ENCODE results near the gene SMG6. TPM values are rescaled to one million over a fixed set of nuclear protein-coding genes. Genes with fewer than 3 reads are reported as not detected.
A peak's percentile ranks its signal among the peaks of the same experiment; 100 is the strongest.

SMG6 gene
- total and polyA plus RNA-seq, 2 donors (not counting 3 experiments of a cell fraction or from before 2014, with no cell fraction given), result 40.1 to 42.2 TPM

- Histone ChIP-seq H3K9ac (replicated peaks; ENCODE audit: extremely low read depth, insufficient read depth, low read length) (peak overlapping the region; percentile 76), H3K27ac (ENCODE audit: insufficient read depth, low read depth, low read length) (peak overlapping the region; percentile 81), H2AFZ (ENCODE audit: low read depth, low read length) (no peak overlapping the region), H3K79me2 (ENCODE audit: control insufficient read depth, insufficient read depth, low read length) (no peaks in the 10 kb centered on the region), H3K27me3 (ENCODE audit: control insufficient read depth in 2 of 2, insufficient read depth in 2 of 2, low read length in 2 of 2) (no peaks in the 10 kb centered on the region), H3K9me3 (replicated peaks; ENCODE audit: control insufficient read depth, insufficient read depth, low read length) (no peaks in the 10 kb centered on the region), H3K4me2 (ENCODE audit: insufficient read depth, low read length) (peak overlapping the region; percentile 79), H4K20me1 (replicated peaks; ENCODE audit: control insufficient read depth, extremely low read depth, insufficient read depth, low read length) (no peaks in the 10 kb centered on the region), H3K9me1 (replicated peaks; ENCODE audit: control insufficient read depth, extremely low read depth, insufficient read depth, low read length) (no peaks in the 10 kb centered on the region), H3K4me3 (replicated peaks in 1 of 3; ENCODE audit: insufficient read depth in 1 of 3, low read depth in 1 of 3, low read length in 3 of 3) (peak overlapping the region in 1 of 3 experiments; percentile 12), H3K4me1 (ENCODE audit: control insufficient read depth, extremely low read depth, insufficient read depth, low read length) (peaks cover 46% of the 10 kb centered on the region), H3K36me3 (ENCODE audit: control insufficient read depth in 2 of 2, extremely low read depth in 1 of 2, insufficient read depth in 2 of 2, low read length in 2 of 2) (no peaks in the 10 kb centered on the region)
- intact Hi-C loops (cut with micrococcal nuclease) (loop anchor here (1.0 kb wide), 3 partner anchors 23 to 43 kb away; no protein-coding TSS in a partner anchor), dilution Hi-C loops (cut with MboI; ENCODE audit: extremely low pct_ligation_motif_present, low sequenced_read_pairs) (no loop called here)
- CTCF ChIA-PET, result interaction anchor here (0.9 to 2.7 kb wide), 10 partner anchors 13 to 161 kb away, joined by 3 to 10 read pairs (median 4); partner anchors contain the start of gene HIC1
- FAIRE-seq, result peak; percentile 33
- peak; percentile 87 for DNase-seq (ENCODE audit: low read depth, low spot score)
- TF ChIP-seq GATA2 (IDR thresholded peaks at IDR 0.05; ENCODE audit: insufficient read depth, insufficient read length, low read depth, low read length), result no peak
- TF ChIP-seq JUN (IDR thresholded peaks at IDR 0.05; ENCODE audit: borderline replicate concordance, insufficient read depth, insufficient read length, low read depth), result peak; percentile 27
- TF ChIP-seq, protein P1, sequence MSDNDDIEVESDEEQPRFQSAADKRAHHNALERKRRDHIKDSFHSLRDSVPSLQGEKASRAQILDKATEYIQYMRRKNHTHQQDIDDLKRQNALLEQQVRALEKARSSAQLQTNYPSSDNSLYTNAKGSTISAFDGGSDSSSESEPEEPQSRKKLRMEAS (IDR thresholded peaks at IDR 0.05; ENCODE audit: insufficient read depth, insufficient read length), result no peak
- POLR2A ChIA-PET, result interaction anchor here (1.2 kb wide), 1 partner anchor 38 kb away, joined by 3 read pairs; no protein-coding TSS in a partner anchor
- BruUV-seq (replicated peaks), result TSS peak; percentile 59
These were observed 88.5 kb downstream of the SMG6 start for GRCh38 chr17:2214929-2215615.
